ENCODE results near the gene IDI1. TPM values are rescaled to one million over a fixed set of nuclear protein-coding genes. Genes with fewer than 3 reads are reported as not detected.

IDI1 gene
- total RNA-seq, 1 donor from 2014 or later: 42.9 TPM

- Mint-ChIP-seq H3K27me3 (ENCODE audit: low read depth) (no peaks in the 10 kb centered on the region), H3K36me3 (no peaks in the 10 kb centered on the region), H3K9me3 (no peaks in the 10 kb centered on the region), H3K4me3 (no peak overlapping the region), H3K27ac (no peak overlapping the region), H3K4me1 (peaks cover 4% of the 10 kb centered on the region)
- TF ChIP-seq CTCF (IDR thresholded peaks at IDR 0.05; ENCODE audit: unreplicated experiment): no peak
- no peak for DNase-seq (ENCODE audit: low spot score in 2 of 2, unreplicated experiment in 2 of 2)
Observed at GRCh38 chr10:1029838-1030237, 19.1 kb downstream of the IDI1 start.

- Mint-ChIP-seq H3K4me1 (peaks cover 4% of the 10 kb centered on the region), H3K4me3 (no peak overlapping the region), H3K27ac (no peak overlapping the region), H3K36me3 (peaks cover under 1% of the 10 kb centered on the region), H3K9me3 (no peaks in the 10 kb centered on the region), H3K27me3 (ENCODE audit: low read depth) (no peaks in the 10 kb centered on the region)
- DNase-seq (ENCODE audit: low spot score in 2 of 2, unreplicated experiment in 2 of 2): no peak
- TF ChIP-seq CTCF (IDR thresholded peaks at IDR 0.05; ENCODE audit: unreplicated experiment): no peak
Observed at GRCh38 chr10:1026578-1026977, 22.3 kb downstream of the IDI1 start.

- Mint-ChIP-seq H3K4me3 (no peak within 1 kb of the TSS), H3K27me3 (ENCODE audit: low read depth) (no peaks in the 10 kb centered on the region), H3K9me3 (no peaks in the 10 kb centered on the region), H3K36me3 (peaks cover 6% of the 10 kb centered on the region), H3K4me1 (peaks cover 4% of the 10 kb centered on the region), H3K27ac (no peak within 1 kb of the TSS)
- no peak for DNase-seq (ENCODE audit: low spot score in 2 of 2, unreplicated experiment in 2 of 2)
- no peak for TF ChIP-seq CTCF (IDR thresholded peaks at IDR 0.05; ENCODE audit: unreplicated experiment)
Observed at GRCh38 chr10:1025683-1026082, 23.2 kb downstream of the IDI1 start, which contains the start of gene IDI2. Gene IDI2, minus strand, starts transcription at chr10:1025859. Its CDS starts 1,136 bp downstream, at chr10:1024723.

- no peaks in the 10 kb centered on the region for H3K9me3 Mint-ChIP-seq
Observed at GRCh38 chr10:1024103-1024502, 24.8 kb downstream of the IDI1 start.

GRCh38 chr10:1022413-1022812 lies 26.5 kb downstream of the IDI1 start:
- Mint-ChIP-seq H3K36me3 (peaks cover 21% of the 10 kb centered on the region), H3K27ac (no peak overlapping the region), H3K27me3 (ENCODE audit: low read depth) (no peaks in the 10 kb centered on the region), H3K4me3 (no peak overlapping the region), H3K4me1 (no peaks in the 10 kb centered on the region), H3K9me3 (no peaks in the 10 kb centered on the region)
- DNase-seq (ENCODE audit: low spot score in 2 of 2, unreplicated experiment in 2 of 2): no peak
- TF ChIP-seq CTCF (IDR thresholded peaks at IDR 0.05; ENCODE audit: unreplicated experiment): no peak

More at GRCh38 chr10:1024103-1024502, 24.8 kb downstream of the IDI1 start:
- Mint-ChIP-seq H3K4me3 (no peak overlapping the region), H3K27ac (no peak overlapping the region), H3K36me3 (peaks cover 11% of the 10 kb centered on the region), H3K4me1 (peaks cover 4% of the 10 kb centered on the region), H3K27me3 (ENCODE audit: low read depth) (no peaks in the 10 kb centered on the region)
- no peak for TF ChIP-seq CTCF (IDR thresholded peaks at IDR 0.05; ENCODE audit: unreplicated experiment)
- no peak for DNase-seq (ENCODE audit: low spot score in 2 of 2, unreplicated experiment in 2 of 2)

GRCh38 chr10:1020958-1021357 lies 28.0 kb downstream of the IDI1 start:
- Mint-ChIP-seq H3K4me1 (no peaks in the 10 kb centered on the region), H3K27me3 (ENCODE audit: low read depth) (no peaks in the 10 kb centered on the region), H3K27ac (no peak overlapping the region), H3K9me3 (no peaks in the 10 kb centered on the region), H3K36me3 (peaks cover 30% of the 10 kb centered on the region), H3K4me3 (no peak overlapping the region)
- no peak for TF ChIP-seq CTCF (IDR thresholded peaks at IDR 0.05; ENCODE audit: unreplicated experiment)
- DNase-seq (ENCODE audit: low spot score in 2 of 2, unreplicated experiment in 2 of 2): no peak

Measured in mesothelial cell of epicardium (in vitro differentiated cells).